Fibroblast of lung (primary cell): Measurements from ENCODE around the gene MACROD2.

Source experiments
- CTCF ChIP-seq, 2 donors: IDR thresholded peaks in 1 of 2; conservative IDR thresholded peaks in 1 of 2; 1 replicate in 1 of 2; 2 replicates in 1 of 2; pipeline ENCODE4 v1.5.1; 2011 to 2012; ENCODE audit warnings: low read length in 2 of 2, control low read depth in 1 of 2, inconsistent platforms in 1 of 2, low read depth in 1 of 2, mild to moderate bottlenecking in 1 of 2
- EZH2 ChIP-seq: IDR thresholded peaks from 2 replicates; pipeline ENCODE4 v1.5.1; 2012; ENCODE audit warnings: low read length, control low read depth, mild to moderate bottlenecking; ENCODE audit errors: missing control alignments

GRCh38 chr20:15619816-15620215, 1624.5 kb downstream of the MACROD2 start:
- TF ChIP-seq CTCF (conservative IDR thresholded peaks at IDR 0.05 in 1 of 2, IDR thresholded peaks at IDR 0.05 in 1 of 2; ENCODE audit: low read depth in 1 of 2, low read length in 2 of 2) (no peak), EZH2 (no peak)
